ENCODE measurements around the gene KCNB1.

Gene KCNB1

DNA sequence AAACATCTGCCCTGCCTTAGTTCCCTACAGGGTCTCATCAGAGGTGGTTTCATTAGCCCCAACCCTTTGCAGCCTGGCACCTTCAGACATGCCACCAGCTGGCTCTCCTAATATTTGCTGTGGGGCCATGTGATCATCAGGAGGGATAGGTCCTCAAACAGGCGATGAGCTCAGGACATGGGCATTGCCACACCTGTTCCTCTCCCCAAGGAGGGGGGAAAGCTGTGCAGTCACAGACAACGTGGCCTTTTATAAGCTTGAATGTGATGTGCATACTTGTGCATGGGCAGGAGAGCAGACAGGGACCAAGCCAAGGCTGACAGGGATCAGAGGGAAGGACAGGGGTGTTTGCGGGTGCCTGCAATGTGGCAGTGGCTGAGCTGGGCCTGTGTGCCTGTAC, 125.8 kb downstream of the KCNB1 start:
- Histone ChIP-seq H3K9ac (ENCODE audit: low read depth, low read length) (no peak overlapping the region), H3K27me3 (ENCODE audit: control insufficient read depth, insufficient read depth, low read length) (no peaks in the 10 kb centered on the region)

GRCh38 chr20:49354673-49355072, 127.8 kb downstream of the KCNB1 start:
- no peaks in the 10 kb centered on the region for H3K4me1 ChIP-seq (ENCODE audit: control insufficient read depth, insufficient read depth, low read length)
- no peak overlapping the region for H3K4me3 ChIP-seq (ENCODE audit: low read depth, low read length)
- no peaks in the 10 kb centered on the region for H3K36me3 ChIP-seq (ENCODE audit: control insufficient read depth, insufficient read depth, low read length)
- no peaks in the 10 kb centered on the region for H3K9me3 ChIP-seq (ENCODE audit: control insufficient read depth, insufficient read depth, low read length)
- H3K9ac ChIP-seq (ENCODE audit: low read depth, low read length): no peak overlapping the region
- H3K27me3 ChIP-seq (ENCODE audit: control insufficient read depth, insufficient read depth, low read length): no peaks in the 10 kb centered on the region

More for the DNA sequence above, 125.8 kb downstream of the KCNB1 start:
- no peaks in the 10 kb centered on the region for H3K36me3 ChIP-seq (ENCODE audit: control insufficient read depth, insufficient read depth, low read length)
- no peaks in the 10 kb centered on the region for H3K9me3 ChIP-seq (ENCODE audit: control insufficient read depth, insufficient read depth, low read length)
- H3K4me3 ChIP-seq (ENCODE audit: low read depth, low read length): no peak overlapping the region
- H3K4me1 ChIP-seq (ENCODE audit: control insufficient read depth, insufficient read depth, low read length): no peaks in the 10 kb centered on the region

DNA sequence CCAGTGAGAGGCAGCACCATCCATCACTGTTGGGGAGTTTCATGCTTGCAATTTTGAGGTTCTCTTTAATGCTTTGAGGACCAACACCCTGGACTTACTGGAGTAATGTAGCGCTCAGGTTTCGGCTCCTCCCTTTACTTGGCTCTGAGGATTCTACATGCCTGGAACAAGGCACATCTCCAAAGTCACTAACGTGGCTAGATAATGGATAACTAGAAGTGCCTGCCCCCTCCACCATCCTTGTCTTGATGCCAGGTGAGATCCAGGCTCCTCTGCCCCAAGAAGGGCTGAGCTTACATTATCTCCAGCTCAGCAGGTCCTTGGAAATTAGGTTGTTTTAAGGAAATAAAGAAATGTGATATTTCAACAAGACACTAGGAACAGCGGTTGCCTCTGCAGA, 129.1 kb downstream of the KCNB1 start:
- Histone ChIP-seq H3K4me3 (ENCODE audit: low read depth, low read length) (no peak overlapping the region), H3K36me3 (ENCODE audit: control insufficient read depth, insufficient read depth, low read length) (no peaks in the 10 kb centered on the region), H3K27me3 (ENCODE audit: control insufficient read depth, insufficient read depth, low read length) (no peaks in the 10 kb centered on the region), H3K4me1 (ENCODE audit: control insufficient read depth, insufficient read depth, low read length) (no peaks in the 10 kb centered on the region), H3K9ac (ENCODE audit: low read depth, low read length) (no peak overlapping the region), H3K9me3 (ENCODE audit: control insufficient read depth, insufficient read depth, low read length) (no peaks in the 10 kb centered on the region)

- H3K4me3 ChIP-seq (ENCODE audit: low read depth, low read length): no peak overlapping the region
- no peak overlapping the region for H3K9ac ChIP-seq (ENCODE audit: low read depth, low read length)
- no peaks in the 10 kb centered on the region for H3K9me3 ChIP-seq (ENCODE audit: control insufficient read depth, insufficient read depth, low read length)
- no peaks in the 10 kb centered on the region for H3K4me1 ChIP-seq (ENCODE audit: control insufficient read depth, insufficient read depth, low read length)
- H3K27me3 ChIP-seq (ENCODE audit: control insufficient read depth, insufficient read depth, low read length): no peaks in the 10 kb centered on the region
- no peaks in the 10 kb centered on the region for H3K36me3 ChIP-seq (ENCODE audit: control insufficient read depth, insufficient read depth, low read length)
Measured at GRCh38 chr20:49352751-49353150, 129.7 kb downstream of the KCNB1 start.

- Histone ChIP-seq H3K4me3 (ENCODE audit: low read depth, low read length) (no peak overlapping the region), H3K36me3 (ENCODE audit: control insufficient read depth, insufficient read depth, low read length) (no peaks in the 10 kb centered on the region), H3K9ac (ENCODE audit: low read depth, low read length) (no peak overlapping the region), H3K9me3 (ENCODE audit: control insufficient read depth, insufficient read depth, low read length) (no peaks in the 10 kb centered on the region), H3K27me3 (ENCODE audit: control insufficient read depth, insufficient read depth, low read length) (no peaks in the 10 kb centered on the region), H3K4me1 (ENCODE audit: control insufficient read depth, insufficient read depth, low read length) (peaks cover 3% of the 10 kb centered on the region)
Measured at GRCh38 chr20:49351775-49352174, 130.7 kb downstream of the KCNB1 start.

- Histone ChIP-seq H3K9ac (ENCODE audit: low read depth, low read length) (no peak overlapping the region), H3K4me1 (ENCODE audit: control insufficient read depth, insufficient read depth, low read length) (peaks cover 3% of the 10 kb centered on the region), H3K36me3 (ENCODE audit: control insufficient read depth, insufficient read depth, low read length) (no peaks in the 10 kb centered on the region), H3K4me3 (ENCODE audit: low read depth, low read length) (no peak overlapping the region), H3K27me3 (ENCODE audit: control insufficient read depth, insufficient read depth, low read length) (no peaks in the 10 kb centered on the region), H3K9me3 (ENCODE audit: control insufficient read depth, insufficient read depth, low read length) (no peaks in the 10 kb centered on the region)
Measured at GRCh38 chr20:49349694-49350252, 132.7 kb downstream of the KCNB1 start.

GRCh38 chr20:49349078-49349477, 133.4 kb downstream of the KCNB1 start:
- no peaks in the 10 kb centered on the region for H3K9me3 ChIP-seq (ENCODE audit: control insufficient read depth, insufficient read depth, low read length)
- no peaks in the 10 kb centered on the region for H3K36me3 ChIP-seq (ENCODE audit: control insufficient read depth, insufficient read depth, low read length)
- no peak overlapping the region for H3K4me3 ChIP-seq (ENCODE audit: low read depth, low read length)
- no peaks in the 10 kb centered on the region for H3K27me3 ChIP-seq (ENCODE audit: control insufficient read depth, insufficient read depth, low read length)
- H3K9ac ChIP-seq (ENCODE audit: low read depth, low read length): no peak overlapping the region
- peaks cover 3% of the 10 kb centered on the region for H3K4me1 ChIP-seq (ENCODE audit: control insufficient read depth, insufficient read depth, low read length)

DNA sequence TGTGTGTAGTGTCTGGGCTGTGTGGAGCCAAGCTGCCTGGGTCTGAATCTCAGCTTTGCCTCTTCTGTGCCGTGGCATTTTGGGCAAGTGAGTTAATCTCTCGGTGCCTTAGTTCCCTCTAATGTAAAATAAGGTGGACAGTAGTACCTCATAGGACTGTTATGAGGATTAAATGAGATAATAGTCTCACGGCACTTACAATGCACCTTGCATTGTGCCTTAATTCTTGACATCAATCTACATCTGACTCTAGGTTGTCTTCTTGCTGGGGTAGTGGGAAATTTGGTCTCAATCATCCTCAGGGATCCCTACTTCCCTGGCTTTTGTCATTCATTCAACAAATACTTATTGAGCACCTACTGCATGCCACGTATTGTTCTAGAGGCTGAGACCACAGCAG, 133.9 kb downstream of the KCNB1 start:
- Histone ChIP-seq H3K27me3 (ENCODE audit: control insufficient read depth, insufficient read depth, low read length) (no peaks in the 10 kb centered on the region), H3K4me3 (ENCODE audit: low read depth, low read length) (no peak overlapping the region), H3K9me3 (ENCODE audit: control insufficient read depth, insufficient read depth, low read length) (no peaks in the 10 kb centered on the region), H3K36me3 (ENCODE audit: control insufficient read depth, insufficient read depth, low read length) (no peaks in the 10 kb centered on the region), H3K4me1 (ENCODE audit: control insufficient read depth, insufficient read depth, low read length) (peaks cover 3% of the 10 kb centered on the region), H3K9ac (ENCODE audit: low read depth, low read length) (no peak overlapping the region)

- Histone ChIP-seq H3K4me1 (ENCODE audit: control insufficient read depth, insufficient read depth, low read length) (peaks cover 3% of the 10 kb centered on the region), H3K9ac (ENCODE audit: low read depth, low read length) (no peak overlapping the region), H3K9me3 (ENCODE audit: control insufficient read depth, insufficient read depth, low read length) (no peaks in the 10 kb centered on the region), H3K36me3 (ENCODE audit: control insufficient read depth, insufficient read depth, low read length) (no peaks in the 10 kb centered on the region), H3K27me3 (ENCODE audit: control insufficient read depth, insufficient read depth, low read length) (no peaks in the 10 kb centered on the region), H3K4me3 (ENCODE audit: low read depth, low read length) (no peak overlapping the region)
Measured at GRCh38 chr20:49347156-49347555, 135.3 kb downstream of the KCNB1 start.

GRCh38 chr20:49346682-49347081, 135.8 kb downstream of the KCNB1 start:
- Histone ChIP-seq H3K4me3 (ENCODE audit: low read depth, low read length) (no peak overlapping the region), H3K9ac (ENCODE audit: low read depth, low read length) (no peak overlapping the region), H3K27me3 (ENCODE audit: control insufficient read depth, insufficient read depth, low read length) (no peaks in the 10 kb centered on the region), H3K36me3 (ENCODE audit: control insufficient read depth, insufficient read depth, low read length) (no peaks in the 10 kb centered on the region), H3K4me1 (ENCODE audit: control insufficient read depth, insufficient read depth, low read length) (peaks cover 3% of the 10 kb centered on the region), H3K9me3 (ENCODE audit: control insufficient read depth, insufficient read depth, low read length) (no peaks in the 10 kb centered on the region)

DNA sequence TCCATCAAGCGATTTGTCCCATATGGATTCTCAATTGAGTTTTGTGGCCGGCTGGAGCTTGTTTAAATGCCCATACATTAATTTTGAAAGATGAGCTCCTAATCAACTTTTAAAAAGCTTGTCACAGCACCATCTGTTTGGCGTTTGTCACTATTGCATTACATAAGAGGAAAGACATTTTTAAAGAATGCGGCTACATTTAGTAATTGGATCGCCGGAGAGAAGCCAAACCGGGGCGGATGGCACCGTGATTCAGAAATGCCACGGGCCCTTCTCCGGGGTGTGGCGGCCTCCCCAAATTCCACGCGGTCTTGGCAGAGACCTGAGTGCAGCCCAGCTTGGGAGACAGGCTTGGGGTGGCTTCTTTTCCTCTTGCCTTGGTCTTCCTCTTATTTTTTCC, 136.9 kb downstream of the KCNB1 start:
- Histone ChIP-seq H3K27me3 (ENCODE audit: control insufficient read depth, insufficient read depth, low read length) (no peaks in the 10 kb centered on the region), H3K4me3 (ENCODE audit: low read depth, low read length) (no peak overlapping the region), H3K36me3 (ENCODE audit: control insufficient read depth, insufficient read depth, low read length) (no peaks in the 10 kb centered on the region), H3K9me3 (ENCODE audit: control insufficient read depth, insufficient read depth, low read length) (no peaks in the 10 kb centered on the region), H3K9ac (ENCODE audit: low read depth, low read length) (no peak overlapping the region), H3K4me1 (ENCODE audit: control insufficient read depth, insufficient read depth, low read length) (peaks cover 3% of the 10 kb centered on the region)

DNA sequence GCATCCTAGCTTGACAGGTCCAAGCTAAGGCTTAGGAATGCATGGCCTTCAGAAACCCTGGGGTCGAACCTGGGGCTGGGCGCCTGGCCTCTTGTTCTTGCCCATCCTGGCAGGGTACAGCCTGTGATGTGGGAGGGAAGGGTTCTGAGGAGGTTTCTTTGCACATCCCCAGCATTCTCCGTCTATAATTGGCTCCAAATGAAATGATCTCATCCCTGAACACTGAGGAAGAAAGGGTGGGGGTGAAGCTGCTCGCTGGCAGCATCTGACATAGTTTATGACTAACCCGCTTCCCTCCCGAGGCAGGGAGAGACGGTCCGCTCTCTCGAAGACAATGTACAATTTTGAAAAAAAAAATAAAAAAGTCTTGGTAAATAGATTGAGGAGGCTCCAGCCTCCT, 137.5 kb downstream of the KCNB1 start:
- Histone ChIP-seq H3K9ac (ENCODE audit: low read depth, low read length) (no peak overlapping the region), H3K4me3 (ENCODE audit: low read depth, low read length) (no peak overlapping the region), H3K4me1 (ENCODE audit: control insufficient read depth, insufficient read depth, low read length) (peaks cover 3% of the 10 kb centered on the region), H3K9me3 (ENCODE audit: control insufficient read depth, insufficient read depth, low read length) (no peaks in the 10 kb centered on the region), H3K27me3 (ENCODE audit: control insufficient read depth, insufficient read depth, low read length) (no peaks in the 10 kb centered on the region), H3K36me3 (ENCODE audit: control insufficient read depth, insufficient read depth, low read length) (no peaks in the 10 kb centered on the region)

Data from iPS-15b (cell line).